ENCODE measurements around the gene ZNF605. TPM values are rescaled to one million over a fixed set of nuclear protein-coding genes. Genes with fewer than 3 reads are reported as not detected.

The ZNF605 gene
- total and polyA plus RNA-seq, 7 donors: 1.6 to 8.8 (median 6.6) TPM

DNA sequence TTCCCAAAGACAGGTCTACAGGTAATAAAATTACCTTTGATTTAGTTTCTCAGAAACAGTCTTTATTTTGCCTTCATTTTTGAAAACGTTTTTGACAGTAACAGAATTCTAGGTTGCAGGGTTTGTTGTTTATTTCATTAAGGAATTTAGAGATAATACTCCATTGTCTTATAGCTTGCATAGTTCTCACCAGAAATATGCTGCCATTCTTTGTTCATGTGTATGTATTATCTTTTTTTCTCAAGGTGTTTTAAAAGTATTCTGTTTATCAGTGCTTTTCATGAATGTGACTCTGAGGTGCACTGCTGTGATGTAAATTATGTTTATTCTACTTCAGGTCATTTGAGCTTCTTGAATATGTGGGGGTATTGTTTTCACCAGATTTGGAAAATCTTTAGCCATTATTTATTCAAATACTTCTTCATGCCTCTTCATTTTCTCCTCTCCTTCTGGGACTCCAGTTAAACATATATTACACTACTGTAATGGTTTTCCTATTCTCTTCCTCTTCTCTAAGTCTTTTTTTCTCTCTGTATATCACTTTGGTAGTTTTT is 32.7 kb downstream of the ZNF605 start:
- no peaks in the 10 kb centered on the region for H3K4me1 ChIP-seq
- H3K27ac ChIP-seq: no peak overlapping the region
- H3K36me3 ChIP-seq (ENCODE audit: insufficient read depth in 1 of 2, low read depth in 1 of 2): peaks cover 15 to 27% of the 10 kb centered on the region in 2 donors
- TF ChIP-seq, protein P1, sequence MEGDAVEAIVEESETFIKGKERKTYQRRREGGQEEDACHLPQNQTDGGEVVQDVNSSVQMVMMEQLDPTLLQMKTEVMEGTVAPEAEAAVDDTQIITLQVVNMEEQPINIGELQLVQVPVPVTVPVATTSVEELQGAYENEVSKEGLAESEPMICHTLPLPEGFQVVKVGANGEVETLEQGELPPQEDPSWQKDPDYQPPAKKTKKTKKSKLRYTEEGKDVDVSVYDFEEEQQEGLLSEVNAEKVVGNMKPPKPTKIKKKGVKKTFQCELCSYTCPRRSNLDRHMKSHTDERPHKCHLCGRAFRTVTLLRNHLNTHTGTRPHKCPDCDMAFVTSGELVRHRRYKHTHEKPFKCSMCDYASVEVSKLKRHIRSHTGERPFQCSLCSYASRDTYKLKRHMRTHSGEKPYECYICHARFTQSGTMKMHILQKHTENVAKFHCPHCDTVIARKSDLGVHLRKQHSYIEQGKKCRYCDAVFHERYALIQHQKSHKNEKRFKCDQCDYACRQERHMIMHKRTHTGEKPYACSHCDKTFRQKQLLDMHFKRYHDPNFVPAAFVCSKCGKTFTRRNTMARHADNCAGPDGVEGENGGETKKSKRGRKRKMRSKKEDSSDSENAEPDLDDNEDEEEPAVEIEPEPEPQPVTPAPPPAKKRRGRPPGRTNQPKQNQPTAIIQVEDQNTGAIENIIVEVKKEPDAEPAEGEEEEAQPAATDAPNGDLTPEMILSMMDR (IDR thresholded peaks at IDR 0.05): no peak
- no peaks in the 10 kb centered on the region for H3K27me3 ChIP-seq (ENCODE audit: insufficient read depth in 3 of 3, low read length in 2 of 3)
- ATAC-seq (no peak), DNase-seq (no peak)
- WGBS, 3 donors: 56 to 63% (median 60%) methylated on average over 1 of the region's 1 CpG
- H3K9me3 ChIP-seq: peaks cover 98% of the 10 kb centered on the region
- intact Hi-C loops (cut with DNase I): loop anchor here in 1 of 2 donors (10.0 kb wide), 1 partner anchor 91 kb away; no protein-coding TSS in a partner anchor
- no peak overlapping the region for H3K4me3 ChIP-seq

DNA sequence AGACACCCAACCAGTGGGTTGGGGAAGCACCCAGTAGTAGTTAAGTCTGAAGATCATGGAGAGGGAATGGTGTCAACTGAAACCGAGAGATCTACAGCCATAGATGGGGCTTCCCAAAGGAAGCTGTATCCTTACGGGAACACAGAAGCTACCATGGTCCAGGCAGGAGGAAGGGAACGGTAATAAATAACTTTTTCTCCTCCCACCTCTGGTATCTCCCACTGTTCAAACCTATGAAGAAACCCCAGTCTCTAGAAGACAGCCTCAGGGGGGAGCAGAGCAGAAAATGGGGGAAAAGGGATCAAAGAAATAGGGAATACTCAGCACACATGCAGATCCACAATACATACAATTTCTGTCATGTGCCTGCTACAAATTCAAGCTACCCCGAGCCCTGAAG is 33.4 kb downstream of the ZNF605 start:
- 94 to 98% (median 95%) methylated on average over 4 of the region's 4 CpGs for WGBS, 3 donors
- Histone ChIP-seq H3K4me1 (no peaks in the 10 kb centered on the region), H3K36me3 (ENCODE audit: insufficient read depth in 1 of 2, low read depth in 1 of 2) (peaks cover 15 to 19% of the 10 kb centered on the region in 2 donors), H3K27me3 (ENCODE audit: insufficient read depth in 3 of 3, low read length in 2 of 3) (no peaks in the 10 kb centered on the region), H3K9me3 (peaks cover 98% of the 10 kb centered on the region), H3K27ac (no peak overlapping the region), H3K4me3 (no peak overlapping the region)
- TF ChIP-seq, protein P1 (IDR thresholded peaks at IDR 0.05): no peak
- no peak for ATAC-seq
- intact Hi-C loops (cut with DNase I): loop anchor here in 1 of 2 donors (10.0 kb wide), 1 partner anchor 92 kb away; no protein-coding TSS in a partner anchor
- no peak for DNase-seq

DNA sequence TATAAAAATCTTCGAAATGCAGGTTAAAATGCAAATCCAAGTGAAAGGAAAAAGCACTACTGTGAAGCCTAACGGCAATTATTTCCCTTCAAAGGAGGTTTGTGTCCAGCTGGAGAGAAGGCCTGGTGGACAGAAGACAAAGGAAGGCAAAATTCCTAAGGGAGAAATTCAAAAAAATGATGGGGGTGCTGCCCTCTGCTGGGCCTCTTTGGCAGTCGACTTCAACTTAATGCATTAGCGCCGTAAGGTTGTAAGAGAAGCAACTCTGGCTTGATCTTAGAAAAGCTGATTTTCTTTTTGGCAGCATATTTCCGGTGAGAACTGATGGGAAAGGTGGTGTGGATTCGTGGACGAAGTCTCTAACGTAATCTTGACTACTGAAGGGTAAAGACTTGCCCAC is 34.4 kb downstream of the ZNF605 start:
- H3K27ac ChIP-seq: no peak overlapping the region
- no peak overlapping the region for H3K4me3 ChIP-seq
- no peaks in the 10 kb centered on the region for H3K4me1 ChIP-seq
- 73 to 75% (median 73%) methylated on average over 9 of the region's 9 CpGs for WGBS, 3 donors
- H3K9me3 ChIP-seq: peaks cover 98% of the 10 kb centered on the region
- peaks cover 13% of the 10 kb centered on the region in 2 donors for H3K36me3 ChIP-seq (ENCODE audit: insufficient read depth in 1 of 2, low read depth in 1 of 2)
- intact Hi-C loops (cut with DNase I): loop anchor here in 1 of 2 donors (10.0 kb wide), 1 partner anchor 93 kb away; no protein-coding TSS in a partner anchor
- no peaks in the 10 kb centered on the region for H3K27me3 ChIP-seq (ENCODE audit: insufficient read depth in 3 of 3, low read length in 2 of 3)
- DNase-seq (no peak), ATAC-seq (no peak)
- TF ChIP-seq, protein P1 (IDR thresholded peaks at IDR 0.05): no peak

DNA sequence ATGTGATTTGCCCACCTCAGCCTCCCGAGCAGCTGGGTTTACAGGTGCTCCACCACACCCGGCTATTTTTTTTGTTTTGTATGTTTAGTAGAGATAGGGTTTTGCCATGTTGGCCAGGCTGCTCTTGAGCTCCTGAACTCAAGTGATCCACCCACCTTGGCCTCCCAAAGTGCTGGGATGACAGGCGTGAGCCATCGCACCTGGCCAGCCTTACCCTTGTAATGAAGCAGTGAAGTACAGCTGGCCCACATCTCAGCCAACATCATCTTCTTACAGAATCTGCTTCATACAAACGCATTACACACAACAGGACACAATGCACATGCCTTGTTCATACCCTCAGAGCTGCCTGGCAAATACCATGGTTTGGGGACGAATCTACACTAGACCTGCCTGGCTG is 37.4 kb downstream of the ZNF605 start:
- Histone ChIP-seq H3K36me3 (ENCODE audit: insufficient read depth in 1 of 2, low read depth in 1 of 2) (peaks cover 3 to 4% of the 10 kb centered on the region in 2 donors), H3K9me3 (peaks cover 95% of the 10 kb centered on the region), H3K27me3 (ENCODE audit: insufficient read depth in 3 of 3, low read length in 2 of 3) (no peaks in the 10 kb centered on the region), H3K4me3 (no peak overlapping the region), H3K27ac (no peak overlapping the region), H3K4me1 (no peaks in the 10 kb centered on the region)
- ATAC-seq (no peak), DNase-seq (no peak)
- TF ChIP-seq, protein P1 (IDR thresholded peaks at IDR 0.05): no peak
- intact Hi-C loops (cut with DNase I): no loop called here
- 95 to 97% (median 96%) methylated on average over 6 of the region's 6 CpGs for WGBS, 3 donors

DNA sequence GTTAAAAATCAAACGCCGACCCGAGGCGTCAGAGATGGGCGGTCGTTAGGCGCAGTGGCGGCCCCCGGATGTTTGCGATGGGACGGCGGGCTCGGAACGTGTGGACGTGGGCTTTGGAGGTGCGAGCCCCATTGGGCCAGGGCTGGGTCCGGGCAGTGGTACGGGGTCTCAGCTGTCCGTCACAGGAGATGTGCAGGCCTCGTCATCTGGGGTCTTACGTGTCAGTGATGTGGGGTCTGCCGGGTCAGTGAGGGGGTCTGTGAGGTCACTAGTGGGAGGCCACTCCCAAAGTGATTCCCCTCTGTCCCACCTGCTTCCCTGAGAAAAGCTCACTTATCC is 47.1 kb downstream of the ZNF605 start:
- TF ChIP-seq, protein P1 (IDR thresholded peaks at IDR 0.05): no peak
- Histone ChIP-seq H3K4me1 (no peaks in the 10 kb centered on the region), H3K4me3 (peak overlapping the region; percentile 64), H3K9me3 (peaks cover 30% of the 10 kb centered on the region), H3K36me3 (ENCODE audit: insufficient read depth in 1 of 2, low read depth in 1 of 2) (no peaks in the 10 kb centered on the region), H3K27me3 (ENCODE audit: insufficient read depth in 3 of 3, low read length in 2 of 3) (peaks cover 0 to 28% (median 0%) of the 10 kb centered on the region in 3 donors), H3K27ac (peak overlapping the region; percentile 36)
- no peak for DNase-seq
- ATAC-seq: peak in 3 of 4 donors; percentile 7 to 22 (median 11)
- intact Hi-C loops (cut with DNase I): no loop called here
- 0 to 2% (median 1%) methylated on average over 22 of the region's 22 CpGs for WGBS, 3 donors

All from psoas muscle (tissue), 8 donors.